ENCODE data around the gene PEX5L.

The PEX5L gene

GRCh38 chr3:179897231-179897630 lies 139.5 kb downstream of the PEX5L start:
- DNase-seq (ENCODE audit: low spot score) = no peak

GRCh38 chr3:179896507-179896906 lies 140.2 kb downstream of the PEX5L start:
- DNase-seq (ENCODE audit: low spot score) = no peak

- DNase-seq (ENCODE audit: low spot score) = no peak
These were observed 141.4 kb downstream of the PEX5L start for GRCh38 chr3:179895330-179895729.

DNA sequence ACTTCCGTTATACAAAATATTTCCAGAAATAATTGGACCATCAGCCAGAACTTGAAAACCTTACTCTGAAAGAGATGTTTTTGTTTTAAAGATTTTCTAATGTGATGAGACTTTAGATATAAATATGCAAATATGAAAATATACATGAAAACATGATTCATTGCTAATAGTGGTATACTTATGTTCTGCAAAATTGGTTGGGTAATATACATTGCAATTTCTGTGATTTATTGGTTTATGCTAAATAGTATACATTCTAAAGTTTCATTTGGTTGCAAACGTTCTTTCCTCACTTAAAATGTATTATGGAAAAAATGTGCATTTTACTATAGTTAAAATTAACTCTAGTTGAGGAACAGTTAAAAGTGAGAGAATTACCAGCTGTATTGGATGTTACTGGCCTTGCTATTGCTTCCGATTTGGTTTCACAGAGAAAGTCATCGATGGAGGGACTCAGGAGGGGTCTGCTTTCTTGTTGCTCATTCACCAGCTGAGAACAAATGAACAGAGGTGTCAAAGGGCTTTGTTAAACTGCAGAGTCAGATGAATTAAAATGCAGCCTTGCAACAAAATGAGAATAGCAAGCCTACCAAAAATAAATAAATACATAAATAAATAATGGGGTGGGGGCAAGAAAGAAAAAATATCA lies 149.3 kb downstream of the PEX5L start:
- DNase-seq (ENCODE audit: low spot score) = no peak

GRCh38 chr3:179885950-179886349 lies 150.8 kb downstream of the PEX5L start:
- no peak for DNase-seq (ENCODE audit: low spot score)

DNA sequence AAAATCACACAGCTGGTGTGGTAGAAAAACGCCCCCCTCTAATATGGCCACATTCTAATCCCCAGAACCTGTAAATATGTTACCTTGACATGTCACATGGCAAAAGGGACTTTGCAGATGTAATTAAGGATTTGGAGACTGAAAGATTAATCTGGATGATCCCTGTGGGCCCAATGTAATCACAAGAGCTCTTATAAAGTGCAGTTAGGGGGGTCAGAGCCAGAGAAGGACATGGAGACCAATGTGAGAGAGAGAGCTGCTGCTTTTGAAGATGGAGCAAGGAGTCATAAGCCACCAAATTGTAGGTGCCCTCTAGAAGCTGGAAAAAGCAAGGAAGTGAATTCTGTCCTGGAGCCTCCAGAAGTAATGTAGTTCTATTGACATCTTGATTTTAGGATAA lies 152.6 kb downstream of the PEX5L start:
- DNase-seq (ENCODE audit: low spot score) = peak; percentile 71

- no peak for DNase-seq (ENCODE audit: low spot score)
These were observed 154.4 kb downstream of the PEX5L start for GRCh38 chr3:179882292-179882691.

- DNase-seq (ENCODE audit: low spot score) = no peak
These were observed 154.9 kb downstream of the PEX5L start for GRCh38 chr3:179881791-179882190.

DNA sequence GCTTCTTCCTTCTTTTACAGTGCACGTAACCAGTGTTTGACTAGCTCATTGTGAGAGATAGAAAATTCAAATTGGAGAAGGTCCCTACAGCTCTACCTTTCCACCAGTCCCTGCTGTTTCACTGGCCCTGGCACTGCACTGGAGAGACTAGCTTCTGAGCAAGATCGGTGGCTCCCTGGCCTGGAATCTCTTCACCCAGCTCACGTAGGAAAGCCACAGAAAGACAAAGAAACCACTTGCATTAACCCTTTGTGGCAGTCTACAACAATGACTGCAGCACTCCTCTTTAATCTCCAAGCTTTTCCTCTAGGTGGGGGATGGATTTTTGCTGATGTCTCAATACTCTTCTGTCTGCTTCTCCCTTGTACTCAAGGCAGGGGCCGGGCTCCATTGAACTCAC lies 155.9 kb downstream of the PEX5L start:
- no peak for DNase-seq (ENCODE audit: low spot score)

DNA sequence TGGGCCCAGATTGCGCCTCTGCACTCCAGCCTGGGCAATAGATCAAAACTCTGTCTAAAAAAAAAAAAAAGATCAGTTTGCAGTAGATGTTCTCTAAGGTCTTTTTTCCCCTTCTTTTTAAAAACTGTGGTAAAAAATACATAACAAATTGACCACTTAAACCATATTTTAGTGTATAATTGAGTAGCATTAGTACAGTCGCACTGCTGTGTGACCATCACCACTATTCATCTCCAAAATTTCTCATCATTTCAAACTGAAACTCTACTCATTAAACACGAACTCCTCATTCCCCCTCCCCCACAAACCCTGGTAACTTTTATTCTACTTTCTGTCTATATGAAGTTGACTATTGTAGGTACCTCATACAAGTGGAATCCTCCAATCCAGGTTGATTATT lies 160.3 kb downstream of the PEX5L start:
- DNase-seq (ENCODE audit: low spot score) = no peak

DNA sequence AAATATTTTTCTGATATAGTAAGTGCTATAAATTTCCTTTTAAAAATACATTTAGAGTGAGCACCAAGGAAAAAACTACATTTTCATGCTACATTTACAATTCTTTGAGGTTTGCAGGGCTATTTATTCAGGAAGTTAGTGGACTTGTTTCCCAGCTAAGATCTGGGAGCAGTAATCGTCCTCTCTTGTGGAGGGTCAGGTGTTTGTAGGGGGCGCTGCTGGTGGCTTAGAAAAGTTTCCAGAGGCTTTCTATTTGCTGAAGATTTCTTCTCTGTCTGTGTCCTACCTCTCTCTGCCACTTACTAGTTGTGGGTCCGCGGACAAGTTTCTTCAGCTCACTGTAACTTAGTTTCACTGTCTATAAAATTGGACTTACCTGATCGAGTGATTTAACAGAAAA lies 163.9 kb downstream of the PEX5L start:
- no peak for DNase-seq (ENCODE audit: low spot score)

GRCh38 chr3:179871782-179872181 lies 165.0 kb downstream of the PEX5L start:
- DNase-seq (ENCODE audit: low spot score) = no peak

DNA sequence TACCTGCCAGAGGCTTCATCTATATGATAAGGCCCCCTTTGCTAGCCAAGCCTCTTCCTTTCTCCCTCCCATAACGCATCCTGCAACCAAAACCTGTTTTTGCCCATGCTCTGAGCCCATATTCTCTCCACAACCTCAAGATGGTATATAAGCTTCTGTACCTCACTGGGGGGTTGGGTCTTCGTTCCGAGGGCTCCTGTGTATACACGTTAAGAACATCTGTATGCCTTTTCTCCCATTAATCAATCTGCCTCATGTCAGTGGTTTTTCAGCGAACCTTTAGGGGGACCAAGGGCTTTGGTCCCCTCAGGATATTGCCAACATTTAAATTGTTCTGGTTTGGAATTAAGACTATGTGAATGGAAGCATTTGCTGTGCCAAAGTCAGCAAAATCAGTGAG lies 168.0 kb downstream of the PEX5L start:
- DNase-seq (ENCODE audit: low spot score) = no peak

- DNase-seq (ENCODE audit: low spot score) = no peak
These were observed 168.8 kb downstream of the PEX5L start for GRCh38 chr3:179867961-179868360.

GRCh38 chr3:179865861-179866505 lies 170.8 kb downstream of the PEX5L start:
- DNase-seq (ENCODE audit: low spot score) = no peak

- no peak for DNase-seq (ENCODE audit: low spot score)
These were observed 174.8 kb downstream of the PEX5L start for GRCh38 chr3:179861953-179862352.

GRCh38 chr3:179861292-179861691 lies 175.4 kb downstream of the PEX5L start:
- DNase-seq (ENCODE audit: low spot score) = no peak

GRCh38 chr3:179860275-179861107 lies 176.2 kb downstream of the PEX5L start:
- DNase-seq (ENCODE audit: low spot score) = no peak

DNA sequence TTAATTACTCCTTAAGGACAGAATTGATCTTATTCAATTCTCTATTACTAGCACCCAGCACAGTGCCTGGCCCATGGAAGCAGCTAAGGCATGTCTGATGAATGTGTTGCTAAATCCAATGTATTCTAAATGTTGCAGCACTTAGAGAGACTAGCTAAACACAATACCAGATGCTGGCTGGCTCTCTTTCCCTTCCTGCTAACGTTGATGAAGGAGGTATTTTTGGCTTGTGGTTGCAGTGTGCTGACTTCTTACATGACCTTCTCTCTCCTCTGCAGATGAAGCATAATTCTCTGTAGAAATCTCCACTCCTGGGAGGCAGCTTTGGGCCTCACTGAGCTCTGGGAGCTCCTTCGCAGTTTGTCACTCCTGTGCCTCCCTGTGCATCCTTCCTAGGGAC lies 183.6 kb downstream of the PEX5L start:
- DNase-seq (ENCODE audit: low spot score) = no peak

- DNase-seq (ENCODE audit: low spot score) = no peak
These were observed 184.4 kb downstream of the PEX5L start for GRCh38 chr3:179852142-179852905.

- no peak for DNase-seq (ENCODE audit: low spot score)
These were observed 188.0 kb downstream of the PEX5L start for GRCh38 chr3:179848711-179849110.

DNA sequence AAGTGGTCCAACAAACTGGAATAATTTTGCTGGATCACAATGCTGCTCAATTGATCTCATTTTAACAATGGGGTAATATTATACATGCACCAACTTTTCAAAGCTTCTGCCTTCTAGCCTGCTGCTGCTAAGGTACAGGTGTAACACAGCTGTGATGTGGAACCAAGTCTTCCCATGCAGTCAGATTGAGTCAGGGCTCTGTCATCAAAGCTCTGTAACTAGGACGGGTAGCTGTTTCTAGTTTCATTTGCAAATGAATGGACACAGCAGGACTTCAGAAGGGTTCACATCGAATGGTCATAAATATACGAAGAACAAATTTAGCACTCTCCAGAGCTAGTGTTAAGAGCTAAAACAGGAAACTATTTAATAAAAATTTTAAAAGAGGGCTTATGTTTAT lies 194.7 kb downstream of the PEX5L start:
- DNase-seq (ENCODE audit: low spot score) = no peak
